UCSD-AML1 (cell line): ENCODE results near the gene NKAPL.
A peak's percentile ranks its signal among the peaks of the same experiment; 100 is the strongest.

ENCODE experiments used
- DNase-seq: peaks from one replicate; lab custom pipeline; 2025; ENCODE audit not compliant: unreplicated experiment; lab: John Stamatoyannopoulos, UW

Gene NKAPL

DNA sequence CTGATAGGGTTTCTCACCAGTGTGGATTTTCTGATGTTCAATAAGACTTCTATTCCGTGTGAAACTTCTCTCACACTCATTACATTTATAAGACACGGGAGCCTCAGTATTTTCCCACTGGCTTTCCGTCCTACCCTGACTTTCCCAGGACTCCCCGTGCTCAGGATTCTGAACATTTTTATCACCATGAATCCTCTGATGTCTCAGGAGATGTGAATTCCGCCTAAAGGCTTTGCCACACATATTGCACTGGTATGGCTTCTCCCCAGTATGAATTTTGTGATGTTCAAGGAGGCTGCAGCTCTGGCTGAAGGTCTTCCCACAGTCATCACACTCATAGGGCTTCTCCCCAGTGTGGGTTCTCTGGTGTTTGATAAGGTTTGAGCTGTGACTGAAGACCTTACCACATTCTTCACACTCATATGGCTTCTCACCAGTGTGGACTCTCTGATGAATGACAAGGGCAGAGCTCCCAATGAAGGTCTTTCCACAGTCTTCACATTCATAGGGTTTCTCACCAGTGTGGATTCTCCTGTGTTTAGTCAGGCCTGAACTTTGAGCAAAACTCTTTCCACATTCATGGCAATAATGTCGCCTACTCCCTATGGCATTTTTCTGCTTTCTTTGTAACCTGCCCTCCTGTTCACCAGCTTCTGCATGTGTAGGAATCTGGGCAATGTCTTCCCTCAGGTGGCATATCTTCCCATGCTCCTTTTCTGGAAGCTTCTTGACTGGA is 13.7 kb upstream of the NKAPL start:
- no peak for DNase-seq

DNA sequence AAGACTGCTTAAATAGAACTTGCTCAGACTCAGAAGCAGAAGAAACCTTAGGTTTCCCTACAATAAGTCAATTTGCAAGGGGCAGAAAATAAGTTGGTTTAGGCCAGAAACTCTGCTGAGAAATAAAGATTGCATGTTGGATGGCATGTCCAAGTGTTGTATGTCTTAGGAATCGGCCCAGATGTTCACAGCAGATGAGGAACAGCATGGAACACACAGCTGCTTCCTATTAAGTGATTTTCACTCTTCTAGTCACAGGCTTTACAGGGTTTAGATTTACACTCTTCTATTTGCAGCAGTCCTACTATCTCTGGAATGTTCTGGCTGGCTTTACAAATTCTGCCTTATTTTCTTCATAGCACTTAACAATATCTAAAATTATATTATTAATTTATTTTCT is 10.2 kb upstream of the NKAPL start:
- no peak for DNase-seq

DNA sequence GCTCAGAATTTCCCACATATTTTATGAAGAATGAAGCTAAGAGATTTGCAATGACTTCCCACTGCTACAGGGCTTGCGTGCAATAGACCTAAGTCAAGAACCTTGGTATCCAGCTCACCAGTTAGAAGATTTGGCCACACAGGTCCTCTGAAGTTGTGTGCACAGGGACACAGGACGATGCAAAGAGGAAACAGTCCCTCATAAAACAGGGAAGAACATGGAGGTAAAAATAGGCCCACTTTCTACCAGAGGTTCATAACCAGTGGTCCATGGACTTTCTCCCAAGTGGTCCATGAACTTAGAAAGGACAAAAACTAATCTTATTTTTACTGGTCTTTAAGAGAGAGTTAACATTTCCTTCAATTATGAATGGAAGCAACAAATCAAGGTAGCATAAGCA is 8.3 kb upstream of the NKAPL start:
- DNase-seq = no peak

DNA sequence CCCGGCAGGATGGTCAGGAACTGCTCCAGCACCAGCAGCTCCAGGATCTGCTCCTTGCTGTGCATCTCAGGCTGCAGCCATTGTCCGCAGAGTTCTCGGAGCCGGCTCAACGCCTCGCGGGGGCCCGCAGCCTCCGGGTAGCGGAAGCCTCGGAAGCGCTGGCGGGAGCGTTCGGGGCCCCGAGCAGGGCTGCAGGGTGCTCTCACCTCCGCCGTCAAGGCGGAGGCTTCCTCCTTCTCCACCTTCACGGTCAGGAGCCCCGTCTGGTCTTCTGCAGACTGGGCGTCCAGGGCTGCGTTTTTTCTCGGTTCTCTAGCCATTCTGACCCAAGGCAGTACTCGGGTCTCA is 7.5 kb upstream of the NKAPL start:
- peak; percentile 61 for DNase-seq

DNA sequence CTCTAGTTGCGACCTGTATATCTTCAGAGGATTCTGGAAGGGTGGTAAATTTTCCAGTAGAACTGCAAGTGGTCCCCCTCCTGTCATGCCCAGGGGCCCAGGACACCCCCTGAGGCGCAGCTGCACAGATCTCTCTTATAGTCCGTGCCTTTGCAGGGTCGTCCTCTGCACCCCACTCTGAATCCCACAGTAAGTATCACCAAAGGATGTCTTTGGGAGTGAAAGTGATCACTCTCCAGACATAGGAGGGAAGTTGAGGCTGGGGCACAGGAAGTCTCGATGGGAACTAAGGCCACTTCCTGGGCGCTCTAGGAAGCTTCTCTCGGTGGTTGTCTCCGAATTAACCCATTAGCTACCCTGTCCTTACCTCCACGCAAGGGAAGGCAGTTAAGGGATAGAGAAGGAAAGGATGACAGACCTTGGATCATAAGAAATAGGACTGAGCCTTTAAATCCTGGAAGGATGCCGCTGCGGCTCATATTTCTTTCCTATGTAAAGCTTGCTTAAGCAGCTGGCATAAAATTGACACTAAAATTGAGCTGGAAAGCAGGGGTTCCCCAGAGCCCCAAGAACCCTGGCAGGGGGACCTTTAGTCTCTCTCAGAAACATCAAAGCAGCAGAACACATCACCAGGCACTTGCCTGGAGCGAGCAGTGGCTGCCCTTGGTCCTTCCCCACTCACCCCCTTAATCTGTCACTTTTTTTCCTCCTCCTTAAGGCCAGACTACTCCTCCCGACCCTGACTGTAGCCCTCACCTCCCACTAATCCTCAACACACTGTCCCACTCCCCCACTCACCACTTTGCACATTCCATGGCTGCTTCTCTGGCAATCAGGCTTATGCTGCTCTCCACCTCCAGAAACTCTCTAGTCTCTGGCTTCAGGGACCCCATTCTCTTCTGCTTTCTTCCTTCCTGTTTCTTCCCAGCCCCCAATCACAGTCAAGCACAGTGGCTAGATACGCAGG is 6.8 kb upstream of the NKAPL start, which contains the start of gene ZKSCAN4:
Gene ZKSCAN4 (minus strand): TSS at position 261 of the 967 bp plus-strand sequence. CDS start 289 bp downstream, outside the sequence.
- peak; percentile 76 for DNase-seq

DNA sequence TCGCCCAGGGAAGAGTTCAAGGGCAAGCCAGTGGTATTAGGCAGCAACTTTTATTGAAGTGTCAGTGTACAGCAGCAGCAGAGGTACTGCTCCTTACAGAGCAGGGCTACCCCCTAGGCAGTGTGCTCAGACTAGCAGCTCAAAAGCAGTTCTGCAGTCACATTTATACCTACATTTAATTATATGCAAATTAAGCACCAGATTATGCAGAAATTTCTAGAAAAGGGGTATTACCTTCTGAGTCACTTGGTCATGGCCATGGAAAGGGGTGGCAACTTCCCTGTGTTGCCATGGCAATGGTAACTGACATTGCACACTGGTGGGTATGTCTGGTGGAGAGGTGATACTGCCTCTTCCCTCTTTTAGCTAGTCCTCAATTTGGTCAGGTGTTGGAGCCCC is 5.0 kb upstream of the NKAPL start:
- DNase-seq = no peak

DNA sequence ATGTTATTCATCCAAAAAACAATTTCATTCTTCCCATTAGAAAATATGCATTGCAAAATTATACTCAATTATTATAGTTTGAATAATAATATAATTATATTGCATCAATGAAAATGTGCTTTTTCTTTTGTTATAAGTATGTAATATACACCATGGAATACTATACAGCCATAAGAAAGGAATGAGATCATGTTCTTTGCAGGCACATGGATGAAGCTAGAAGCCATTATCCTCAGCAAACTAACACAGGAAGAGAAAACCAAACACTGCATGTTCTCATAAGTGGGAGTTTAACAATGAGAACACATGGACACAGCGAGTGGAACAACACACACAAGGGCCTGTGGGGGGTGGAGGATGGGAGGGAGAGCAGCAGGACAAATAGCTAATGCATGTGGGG is 2.1 kb upstream of the NKAPL start:
- no peak for DNase-seq

DNA sequence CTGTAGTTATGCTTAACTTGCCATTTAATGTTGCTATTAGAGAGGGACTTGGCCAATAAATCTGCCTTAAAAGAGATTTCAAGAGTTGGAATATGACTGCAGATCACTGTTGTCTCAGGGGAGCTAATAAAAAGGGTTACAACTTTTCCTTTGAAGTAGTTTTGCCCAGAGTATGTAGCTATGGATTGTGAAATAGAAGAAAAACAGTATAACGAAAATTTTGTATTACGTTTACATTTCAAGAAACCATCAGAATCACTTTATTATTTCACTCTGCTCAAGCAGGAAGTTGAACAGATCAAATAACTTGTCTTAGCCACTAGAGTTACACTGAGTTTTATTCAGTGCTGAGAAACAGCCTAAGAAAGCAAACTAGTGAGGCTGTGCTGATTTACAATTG is 4.8 kb downstream of the NKAPL start:
- no peak for DNase-seq

DNA sequence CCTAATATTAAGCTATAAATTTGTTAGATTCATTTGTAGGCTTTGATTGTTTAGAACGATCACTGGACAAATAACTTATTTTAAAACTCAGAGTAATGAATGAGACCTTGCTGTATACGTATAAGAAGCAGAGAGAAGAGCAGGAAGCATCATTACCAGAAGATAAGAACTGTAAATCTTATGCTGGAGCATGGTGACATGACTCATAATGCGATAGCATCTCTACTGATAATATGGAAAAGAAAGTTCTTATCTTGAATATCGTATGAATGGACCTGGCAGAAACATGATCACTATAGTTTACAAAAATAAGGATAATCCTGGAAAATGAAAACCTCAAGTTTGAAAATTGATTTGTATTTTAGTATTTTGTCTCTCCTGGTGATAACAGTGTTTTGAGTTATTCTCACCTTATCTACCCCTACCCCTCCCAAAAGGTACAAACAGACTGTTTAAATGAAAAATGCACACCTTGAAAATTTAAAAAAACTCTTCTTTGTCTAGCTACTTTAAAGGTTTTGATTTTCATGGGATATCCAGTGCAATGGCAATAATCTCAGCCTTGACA is 5.8 kb downstream of the NKAPL start:
- DNase-seq = no peak

DNA sequence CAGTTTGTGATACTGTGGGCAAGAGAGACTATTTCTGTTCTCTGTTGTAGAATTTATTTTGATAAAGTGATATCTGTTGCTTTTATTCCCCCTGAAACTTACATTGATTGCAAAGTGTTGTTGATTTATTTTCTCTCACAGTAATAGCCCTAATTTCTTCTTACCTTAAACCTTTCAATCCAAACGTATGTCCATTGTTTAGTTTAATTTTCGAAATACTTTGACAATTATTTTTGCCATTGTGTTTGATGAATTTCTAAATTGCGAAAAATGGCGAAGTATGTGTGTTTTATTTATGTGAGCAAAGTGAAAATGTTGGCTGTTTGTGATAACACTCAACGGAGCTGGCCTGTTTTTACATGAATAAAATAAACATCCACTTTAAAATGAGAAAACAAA is 7.5 kb downstream of the NKAPL start:
- DNase-seq = no peak

DNA sequence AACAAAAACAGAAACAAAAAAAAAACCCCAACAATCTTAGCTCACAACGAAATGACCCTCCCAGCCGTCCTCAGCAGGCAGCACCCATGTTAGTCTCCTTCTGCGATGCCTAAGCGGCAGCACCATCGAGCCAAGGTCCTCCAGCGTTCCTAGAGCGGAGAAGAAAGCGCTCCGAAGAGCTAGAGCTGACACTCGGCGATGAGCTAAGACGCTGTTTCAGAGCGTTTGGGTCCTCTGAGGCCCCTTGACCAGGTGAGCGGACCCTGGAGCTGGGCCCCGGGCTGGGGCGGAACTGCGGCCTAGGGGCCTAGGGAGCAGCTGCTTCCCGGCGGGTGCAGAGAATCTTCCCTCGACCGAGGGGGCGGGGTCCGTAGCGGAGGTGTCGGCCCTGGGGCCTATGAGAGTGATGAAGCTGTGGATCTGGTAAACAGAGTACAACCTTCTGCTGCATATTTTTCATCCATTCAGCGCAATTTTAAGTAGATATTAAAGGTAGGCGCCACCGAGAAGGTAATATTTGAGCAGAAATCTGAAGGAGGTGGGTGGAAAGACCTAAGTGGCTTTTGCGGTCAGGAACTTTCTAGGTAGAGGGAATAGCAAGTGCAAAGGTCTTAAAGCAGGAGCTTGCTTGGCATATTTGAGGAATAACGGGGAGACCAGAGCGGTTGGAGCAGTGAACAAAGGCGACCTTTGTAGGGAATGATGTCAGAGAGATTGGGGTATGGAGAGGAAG is 8.0 kb downstream of the NKAPL start, which contains the start of gene ZSCAN26:
Gene ZSCAN26 (plus strand): TSS at position 182 of the 733 bp plus-strand sequence. CDS start 4,777 bp downstream, outside the sequence.
- peak; percentile 88 for DNase-seq

DNA sequence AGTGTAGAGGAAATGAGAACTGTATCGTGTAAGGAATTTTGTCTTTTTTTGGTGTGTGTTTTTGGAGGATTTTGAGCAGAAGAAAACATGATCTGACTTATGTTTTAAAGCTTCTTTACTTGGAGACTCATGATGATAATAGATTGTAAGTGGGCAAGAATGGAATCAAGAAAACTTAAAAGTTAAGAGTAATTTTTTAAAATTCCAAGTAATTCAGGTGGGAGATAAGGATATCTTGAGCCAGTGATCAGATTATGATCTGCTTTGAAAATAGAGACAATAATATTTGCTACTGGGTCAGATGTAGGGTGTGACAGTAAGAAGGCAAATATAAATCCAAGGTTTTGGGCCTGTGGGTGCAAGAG is 8.6 kb downstream of the NKAPL start:
- no peak for DNase-seq

DNA sequence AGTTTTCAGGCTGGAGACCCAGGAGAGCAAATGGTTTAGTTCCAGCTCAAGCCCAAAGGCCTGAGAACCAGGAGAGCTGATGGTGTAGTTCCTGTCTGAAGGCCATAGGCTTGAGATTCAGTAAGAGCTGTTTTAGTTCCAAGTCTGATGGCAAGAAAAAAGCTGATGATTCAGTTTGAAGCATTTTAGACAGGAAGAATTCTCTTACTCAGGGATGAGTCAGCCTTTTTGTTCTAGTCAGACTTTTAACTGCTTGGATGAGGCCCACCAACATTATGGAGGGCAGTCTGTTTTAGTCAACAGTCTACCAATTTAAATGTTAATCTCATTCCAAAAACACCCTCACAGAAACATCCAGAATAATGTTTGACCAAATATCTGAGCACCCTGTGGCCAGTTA is 10.4 kb downstream of the NKAPL start:
- no peak for DNase-seq

DNA sequence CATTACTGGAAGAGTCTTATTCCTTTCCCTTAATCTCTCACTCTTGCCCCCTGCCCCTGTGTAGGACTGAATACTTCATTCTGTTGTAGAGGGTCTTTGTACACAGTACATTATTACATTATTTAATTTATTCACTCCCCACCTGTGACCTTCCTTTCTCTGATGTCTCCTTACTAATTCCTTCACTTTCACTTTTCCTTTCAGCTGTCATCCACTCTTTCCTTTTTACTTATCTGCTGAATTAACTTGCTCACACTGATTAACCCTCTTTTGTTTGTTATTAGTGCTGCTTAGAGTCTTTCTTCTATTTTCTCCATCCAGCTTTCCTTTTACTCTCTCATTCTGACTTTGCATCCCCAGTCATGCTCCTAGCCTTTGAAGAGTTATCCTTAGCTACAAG is 15.8 kb downstream of the NKAPL start:
- DNase-seq = no peak

DNA sequence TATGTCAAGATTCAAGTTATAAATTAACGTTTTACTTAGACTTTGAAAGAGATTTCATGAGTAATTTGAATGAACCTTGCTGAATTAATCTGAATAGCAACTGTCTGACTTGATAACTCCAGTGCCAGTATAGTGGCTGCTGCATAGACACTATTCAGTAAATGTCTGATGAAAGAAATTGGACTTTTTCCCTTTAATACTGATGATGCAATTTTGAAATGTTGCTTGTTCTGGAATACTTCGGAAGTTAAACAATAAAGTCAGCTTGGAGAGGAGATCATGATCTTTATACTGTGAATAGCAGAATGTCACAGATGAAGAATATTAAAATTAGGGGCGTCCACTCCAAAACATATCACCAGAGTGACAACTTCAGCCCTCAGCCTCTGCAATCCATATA is 18.6 kb downstream of the NKAPL start:
- no peak for DNase-seq

DNA sequence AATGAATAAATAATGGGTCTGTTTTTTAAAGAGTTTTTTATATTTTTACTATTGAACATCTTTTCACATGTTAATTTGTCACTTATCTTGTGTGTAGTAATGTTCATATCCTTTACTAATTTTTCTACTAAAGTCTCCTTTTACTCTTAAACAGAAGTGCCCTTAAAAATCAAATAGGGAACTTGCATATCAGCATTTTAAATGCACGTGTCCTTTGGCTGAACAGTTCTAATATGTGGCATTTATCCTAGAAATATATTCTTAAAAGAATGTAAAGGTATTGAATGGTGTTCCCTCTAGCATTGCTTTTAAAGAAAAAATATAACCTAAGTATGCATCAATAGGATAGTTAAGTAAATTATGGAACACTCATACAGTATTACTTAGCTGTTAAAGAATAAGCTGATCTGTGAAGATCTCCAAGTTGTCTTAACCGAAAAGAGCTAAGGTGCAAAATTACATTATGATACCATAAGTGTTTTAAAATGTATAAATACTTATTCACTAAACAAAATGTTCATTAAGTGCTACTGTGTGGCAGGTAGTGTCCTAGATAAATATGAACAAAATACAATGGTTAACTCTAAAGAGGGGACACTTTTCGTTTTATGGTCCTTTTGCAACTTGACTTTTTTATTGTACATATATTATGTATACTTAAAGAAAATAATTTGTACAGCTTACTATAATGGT is 21.6 kb downstream of the NKAPL start:
- no peak for DNase-seq

DNA sequence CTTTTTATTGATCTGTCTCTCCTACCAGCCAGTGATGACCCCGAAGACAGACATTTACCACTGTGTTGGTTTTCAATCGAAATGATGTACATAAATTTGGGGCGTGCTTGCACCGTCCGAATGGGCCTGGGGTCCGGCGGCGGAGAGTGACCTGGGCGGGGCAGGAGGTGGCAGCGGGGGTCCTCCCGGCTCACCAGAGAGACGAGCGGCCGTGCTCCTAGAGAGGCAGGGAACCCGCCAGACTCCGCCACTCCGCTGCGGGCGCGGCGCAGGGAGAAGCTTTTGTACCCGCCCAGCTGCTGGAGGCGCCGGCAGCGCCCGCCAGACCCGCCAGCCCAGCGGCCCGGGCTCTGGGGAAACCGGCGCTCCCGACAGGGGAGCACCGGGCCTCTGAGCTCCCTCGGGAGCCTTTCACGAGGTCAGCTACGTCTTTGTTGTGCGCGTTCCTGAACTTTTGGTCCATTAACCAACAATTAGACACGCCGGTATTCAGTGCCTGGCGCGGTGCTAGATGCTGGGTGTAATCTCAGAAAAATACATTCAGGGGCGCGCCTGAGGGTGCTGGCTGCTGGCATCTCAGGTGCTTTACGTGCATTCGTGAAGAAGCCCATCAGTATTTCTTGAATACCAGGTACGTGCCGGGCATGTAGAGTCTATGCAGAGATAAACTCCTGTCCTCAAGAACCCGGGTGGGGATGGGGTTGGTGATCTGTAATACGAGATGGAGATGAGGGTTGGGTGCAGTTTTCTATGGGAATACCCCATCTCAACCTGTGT is 22.4 kb downstream of the NKAPL start, which contains the start of gene PGBD1:
Gene PGBD1 (plus strand): TSS at position 285 of the 777 bp plus-strand sequence. CDS start 2,242 bp downstream, outside the sequence.
- peak; percentile 77 for DNase-seq

DNA sequence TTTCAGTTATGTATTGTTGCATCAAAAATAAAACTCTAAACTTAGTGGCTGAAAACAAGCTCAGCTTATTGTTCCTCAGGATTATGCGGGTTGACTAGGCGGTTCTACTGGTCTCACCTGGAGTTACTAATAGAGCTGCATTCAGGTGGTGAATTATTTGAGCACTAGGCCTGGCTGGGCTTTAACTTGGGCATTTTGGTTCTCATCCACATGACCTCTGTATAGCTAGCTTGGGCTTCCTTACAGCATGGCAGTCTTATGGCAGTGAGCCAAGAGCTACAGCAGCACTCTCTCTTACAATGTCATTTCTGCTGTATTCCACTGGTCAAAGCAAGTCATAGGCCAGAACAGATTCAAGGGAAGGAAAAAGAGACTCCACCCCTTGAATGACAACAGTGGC is 23.8 kb downstream of the NKAPL start:
- DNase-seq = no peak

DNA sequence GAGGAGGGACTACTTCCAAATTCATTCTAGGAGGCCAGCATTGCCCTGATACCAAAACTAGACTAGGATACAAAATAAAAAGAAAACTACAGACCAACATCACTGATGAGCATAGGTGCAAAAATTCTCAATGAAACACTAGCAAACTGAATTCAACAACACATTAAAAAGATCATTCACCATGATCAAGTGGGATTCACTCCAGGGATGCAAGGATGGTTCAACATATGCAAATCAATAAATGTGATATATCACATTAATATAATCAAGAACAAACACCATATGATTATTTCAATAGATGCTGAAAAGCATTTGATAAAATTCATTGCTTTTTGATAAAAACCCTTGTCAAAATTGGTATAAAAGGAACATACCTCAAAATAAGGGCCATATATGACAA is 32.5 kb downstream of the NKAPL start:
- no peak for DNase-seq

DNA sequence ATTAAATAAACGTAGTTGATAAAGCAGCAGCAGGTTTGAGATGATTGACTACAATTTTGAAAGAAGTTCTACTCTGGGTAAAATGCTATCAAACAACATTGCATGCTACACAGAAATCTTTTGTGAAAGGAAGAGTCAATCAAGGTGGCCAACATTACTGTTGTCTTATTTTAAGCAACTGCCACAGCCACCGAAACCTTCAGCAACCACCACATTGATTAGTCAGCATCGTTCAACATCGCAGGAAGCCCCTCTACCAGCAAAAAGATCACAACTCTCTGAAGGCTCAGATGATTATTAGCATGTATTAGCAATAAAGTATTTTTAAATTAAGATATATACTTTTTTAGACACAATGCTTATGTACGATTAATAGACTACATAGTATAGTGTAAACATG is 36.2 kb downstream of the NKAPL start:
- no peak for DNase-seq
